Liver (tissue), 9 donors: ENCODE results near the gene TMEM39B. TPM values are rescaled to one million over a fixed set of nuclear protein-coding genes. Genes with fewer than 3 reads are reported as not detected.

Experiments used
- DNase-seq: peaks from one replicate; pipeline ENCODE4 v3.0.0-alpha.2; 2017; ENCODE audit warnings: low spot score
- H3K27ac ChIP-seq, 2 donors: one replicate each; pipeline ENCODE4 v1.7.0; 2013; ENCODE audit warnings: inconsistent platforms in 2 of 2, low read length in 2 of 2, control low read depth in 1 of 2, low read depth in 1 of 2, mild to moderate bottlenecking in 1 of 2
- H3K27me3 ChIP-seq, 4 donors: one replicate each; pipeline versions ENCODE4 v1.6.1 to v1.7.0; 2013; ENCODE audit warnings: low read length in 3 of 4, inconsistent platforms in 1 of 4, mild to moderate bottlenecking in 1 of 4, moderate library complexity in 1 of 4; ENCODE audit not compliant: control insufficient read depth in 4 of 4, insufficient read depth in 4 of 4
- H3K36me3 ChIP-seq, 4 donors: one replicate each; pipeline versions ENCODE4 v1.6.1 to v1.7.0; 2013; ENCODE audit warnings: low read length in 3 of 4, mild to moderate bottlenecking in 3 of 4, low read depth in 1 of 4, moderate library complexity in 1 of 4; ENCODE audit not compliant: control insufficient read depth in 4 of 4, insufficient read depth in 3 of 4
- H3K4me1 ChIP-seq, 4 donors: one replicate each; pipeline versions ENCODE4 v1.6.1 to v1.7.0; 2013; ENCODE audit warnings: low read length in 3 of 4, mild to moderate bottlenecking in 3 of 4, moderate library complexity in 1 of 4; ENCODE audit not compliant: control insufficient read depth in 4 of 4, insufficient read depth in 4 of 4
- H3K4me3 ChIP-seq, 3 donors: one replicate each; pipeline versions ENCODE4 v1.6.1 to v1.7.0; 2013; ENCODE audit warnings: low read length in 3 of 3, control low read depth in 1 of 3, low read depth in 1 of 3, mild to moderate bottlenecking in 1 of 3
- H3K9ac ChIP-seq, 2 donors: one replicate each; pipeline ENCODE4 v1.7.0; 2013; ENCODE audit warnings: low read length in 2 of 2, mild to moderate bottlenecking in 2 of 2, moderate library complexity in 2 of 2, control low read depth in 1 of 2, low read depth in 1 of 2
- H3K9me3 ChIP-seq, 4 donors: one replicate each; pipeline versions ENCODE4 v1.6.1 to v1.7.0; 2013; ENCODE audit warnings: low read length in 3 of 4; ENCODE audit not compliant: control insufficient read depth in 4 of 4
- EGR1 ChIP-seq, 2 donors: IDR thresholded peaks; 2 replicates each; pipeline ENCODE4 v1.6.1; 2016 to 2018; ENCODE audit warnings: antibody characterized with exemption in 2 of 2, low read depth in 2 of 2
- FOXA1 ChIP-seq: IDR thresholded peaks from 2 replicates; pipeline ENCODE4 v1.6.1; 2016; ENCODE audit warnings: antibody characterized with exemption
- FOXA2 ChIP-seq: IDR thresholded peaks from 2 replicates; pipeline ENCODE4 v1.6.1; 2016; ENCODE audit warnings: antibody characterized with exemption
- GABPA ChIP-seq, 2 donors: IDR thresholded peaks in 1 of 2; conservative IDR thresholded peaks in 1 of 2; 2 replicates each; pipeline ENCODE4 v1.6.1; 2016; ENCODE audit warnings: antibody characterized with exemption in 2 of 2, mild to moderate bottlenecking in 1 of 2, moderate library complexity in 1 of 2
- HNF4A ChIP-seq, 2 donors: conservative IDR thresholded peaks; 2 replicates each; pipeline ENCODE4 v1.6.1; 2016; ENCODE audit warnings: antibody characterized with exemption in 2 of 2, mild to moderate bottlenecking in 2 of 2
- HNF4G ChIP-seq: IDR thresholded peaks from 2 replicates; pipeline ENCODE4 v1.6.1; 2016; ENCODE audit warnings: antibody characterized with exemption
- JUND ChIP-seq, 2 donors: IDR thresholded peaks; 2 replicates each; pipeline ENCODE4 v1.6.1; 2016; ENCODE audit warnings: antibody characterized with exemption in 2 of 2
- NR2F2 ChIP-seq: IDR thresholded peaks from 2 replicates; pipeline ENCODE4 v1.6.1; 2016; ENCODE audit warnings: antibody characterized with exemption
- RAD21 ChIP-seq, 2 donors: IDR thresholded peaks; 2 replicates each; pipeline ENCODE4 v1.6.1; 2016; ENCODE audit warnings: antibody characterized with exemption in 2 of 2, mild to moderate bottlenecking in 2 of 2
- RXRA ChIP-seq, 2 donors: IDR thresholded peaks; 2 replicates each; pipeline ENCODE4 v1.6.1; 2017 to 2018; ENCODE audit warnings: antibody characterized with exemption in 2 of 2, mild to moderate bottlenecking in 1 of 2
- SP1 ChIP-seq: IDR thresholded peaks from 2 replicates; pipeline ENCODE4 v1.6.1; 2018; ENCODE audit warnings: antibody characterized with exemption, mild to moderate bottlenecking
- TAF1 ChIP-seq: conservative IDR thresholded peaks from 2 replicates; pipeline ENCODE4 v1.6.1; 2016; ENCODE audit warnings: antibody characterized with exemption, mild to moderate bottlenecking
- YY1 ChIP-seq: IDR thresholded peaks from 2 replicates; pipeline ENCODE4 v1.6.1; 2016; ENCODE audit warnings: antibody characterized with exemption, mild to moderate bottlenecking
- WGBS: extraction: QIAGEN DNeasy Blood & Tissue Kit; methylation state at CpG from one replicate; pipeline ENCODE4 v1.1.7; 2013; 5-methylcytosine and 5-hydroxymethylcytosine counted together
- polyA plus RNA-seq, 2 donors: library from polyadenylated mRNA; stranded (reverse) in 1 of 2; unstranded in 1 of 2; fragments of 200-250 nt in 1 of 2; fragments of >200 nt in 1 of 2; fragmentation: Nextera tagmentation in 1 of 2; extraction: Ambion mirVana in 1 of 2; gene quantifications; one replicate each; pipeline versions ENCODE4 v1.2.1 to v1.2.3, GENCODE V29; 2013 to 2015
- total RNA-seq, 2 donors: library from RNA; depleted of rRNA; stranded (reverse); fragments of >200 nt; gene quantifications; one replicate each; pipeline ENCODE4 v1.2.3, GENCODE V29; 2014
- TF ChIP-seq, protein P1 (sequence below): IDR thresholded peaks from 2 replicates; pipeline ENCODE4 v1.6.1; 2016; ENCODE audit warnings: antibody characterized with exemption
- TF ChIP-seq, protein P2 (sequence below): IDR thresholded peaks from 2 replicates; pipeline ENCODE4 v1.6.1; 2016; ENCODE audit warnings: antibody characterized with exemption
- TF ChIP-seq, protein P3 (sequence below): fragments of 150-350 bp; IDR thresholded peaks from 2 replicates; pipeline ENCODE4 v1.5.1; 2017; ENCODE audit warnings: improper control_type of control experiment, low read depth, low read length; ENCODE audit not compliant: missing input control
- TF ChIP-seq, protein P4 (sequence below): IDR thresholded peaks from 2 replicates; pipeline ENCODE4 v1.6.1; 2016; ENCODE audit warnings: antibody characterized with exemption, mild to moderate bottlenecking
- TF ChIP-seq, protein P5 (sequence below): IDR thresholded peaks from 2 replicates; pipeline ENCODE4 v1.6.1; 2016; ENCODE audit warnings: antibody characterized with exemption
- donor health status: healthy.
- donor health status: healthy.
- donor health status: healthy.
- donor health status: healthy.
- donor health status: healthy.

Gene TMEM39B
- total and polyA plus RNA-seq, 4 donors = 3.0 to 8.1 (median 5.9) TPM

DNA sequence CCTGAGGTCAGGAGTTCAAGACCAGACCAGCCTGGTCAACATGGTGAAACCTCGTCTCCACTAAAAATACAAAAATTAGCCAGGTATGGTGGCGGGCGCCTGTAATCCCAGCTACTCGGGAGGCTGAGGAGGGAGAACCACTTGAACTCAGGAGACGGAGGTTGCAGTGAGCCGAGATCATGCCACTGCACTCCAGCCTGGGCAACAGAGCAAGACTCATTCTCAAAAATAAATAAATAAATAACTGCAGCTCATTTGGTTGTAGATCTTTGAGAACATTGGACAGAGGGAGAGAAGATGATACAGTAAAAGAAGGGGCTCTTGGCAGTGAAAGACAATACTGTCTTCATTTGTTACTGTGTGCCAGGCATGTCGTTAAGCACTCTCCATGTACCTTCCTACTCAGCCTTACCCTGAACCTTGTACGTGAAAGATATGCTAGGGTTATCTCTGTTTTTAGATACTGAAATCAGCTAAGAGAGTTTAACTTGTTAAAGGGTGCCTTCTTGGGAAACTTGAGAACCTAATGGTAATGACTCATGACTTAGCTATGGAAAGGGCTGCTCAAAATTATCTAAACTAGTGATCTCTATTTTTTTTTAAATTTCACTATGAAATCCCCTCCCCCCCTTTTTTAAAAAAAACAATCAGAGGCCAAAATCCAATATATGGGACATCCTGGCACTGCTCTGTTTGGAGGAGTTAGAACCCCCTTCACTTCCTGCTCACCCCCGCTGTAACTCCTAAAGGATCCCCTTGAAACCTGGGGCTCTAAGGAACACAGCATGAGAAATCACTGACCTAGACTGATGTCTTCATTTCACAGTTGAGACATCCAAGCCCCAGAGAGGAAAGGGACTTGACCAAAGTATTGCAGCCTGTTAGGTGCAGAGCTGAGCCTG is 28.3 kb downstream of the TMEM39B start:
- WGBS = 94% methylated on average over 9 of the region's 9 CpGs
- Histone ChIP-seq H3K27me3 (no peaks in the 10 kb centered on the region), H3K27ac (no peak overlapping the region), H3K4me1 (peaks cover 0 to 10% (median 9%) of the 10 kb centered on the region in 4 donors), H3K9me3 (no peaks in the 10 kb centered on the region), H3K36me3 (peaks cover 0 to 14% (median 3%) of the 10 kb centered on the region in 4 donors), H3K4me3 (no peak overlapping the region), H3K9ac (no peak overlapping the region)
- TF ChIP-seq, protein P1, sequence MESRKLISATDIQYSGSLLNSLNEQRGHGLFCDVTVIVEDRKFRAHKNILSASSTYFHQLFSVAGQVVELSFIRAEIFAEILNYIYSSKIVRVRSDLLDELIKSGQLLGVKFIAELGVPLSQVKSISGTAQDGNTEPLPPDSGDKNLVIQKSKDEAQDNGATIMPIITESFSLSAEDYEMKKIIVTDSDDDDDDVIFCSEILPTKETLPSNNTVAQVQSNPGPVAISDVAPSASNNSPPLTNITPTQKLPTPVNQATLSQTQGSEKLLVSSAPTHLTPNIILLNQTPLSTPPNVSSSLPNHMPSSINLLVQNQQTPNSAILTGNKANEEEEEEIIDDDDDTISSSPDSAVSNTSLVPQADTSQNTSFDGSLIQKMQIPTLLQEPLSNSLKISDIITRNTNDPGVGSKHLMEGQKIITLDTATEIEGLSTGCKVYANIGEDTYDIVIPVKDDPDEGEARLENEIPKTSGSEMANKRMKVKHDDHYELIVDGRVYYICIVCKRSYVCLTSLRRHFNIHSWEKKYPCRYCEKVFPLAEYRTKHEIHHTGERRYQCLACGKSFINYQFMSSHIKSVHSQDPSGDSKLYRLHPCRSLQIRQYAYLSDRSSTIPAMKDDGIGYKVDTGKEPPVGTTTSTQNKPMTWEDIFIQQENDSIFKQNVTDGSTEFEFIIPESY = no peak
- TF ChIP-seq FOXA2 (no peak), NR2F2 (no peak), FOXA1 (no peak), YY1 (no peak), GABPA (IDR thresholded peaks at IDR 0.05 in 1 of 2, conservative IDR thresholded peaks at IDR 0.05 in 1 of 2) (no peak), HNF4G (no peak), JUND (IDR thresholded peaks at IDR 0.05) (no peak), HNF4A (conservative IDR thresholded peaks at IDR 0.05) (no peak), SP1 (no peak), EGR1 (IDR thresholded peaks at IDR 0.05; ENCODE audit: low read depth in 2 of 2) (no peak), TAF1 (no peak), RAD21 (IDR thresholded peaks at IDR 0.05) (no peak), RXRA (IDR thresholded peaks at IDR 0.05) (no peak)
- TF ChIP-seq, protein P2, sequence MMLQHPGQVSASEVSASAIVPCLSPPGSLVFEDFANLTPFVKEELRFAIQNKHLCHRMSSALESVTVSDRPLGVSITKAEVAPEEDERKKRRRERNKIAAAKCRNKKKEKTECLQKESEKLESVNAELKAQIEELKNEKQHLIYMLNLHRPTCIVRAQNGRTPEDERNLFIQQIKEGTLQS = no peak
- TF ChIP-seq, protein P3, sequence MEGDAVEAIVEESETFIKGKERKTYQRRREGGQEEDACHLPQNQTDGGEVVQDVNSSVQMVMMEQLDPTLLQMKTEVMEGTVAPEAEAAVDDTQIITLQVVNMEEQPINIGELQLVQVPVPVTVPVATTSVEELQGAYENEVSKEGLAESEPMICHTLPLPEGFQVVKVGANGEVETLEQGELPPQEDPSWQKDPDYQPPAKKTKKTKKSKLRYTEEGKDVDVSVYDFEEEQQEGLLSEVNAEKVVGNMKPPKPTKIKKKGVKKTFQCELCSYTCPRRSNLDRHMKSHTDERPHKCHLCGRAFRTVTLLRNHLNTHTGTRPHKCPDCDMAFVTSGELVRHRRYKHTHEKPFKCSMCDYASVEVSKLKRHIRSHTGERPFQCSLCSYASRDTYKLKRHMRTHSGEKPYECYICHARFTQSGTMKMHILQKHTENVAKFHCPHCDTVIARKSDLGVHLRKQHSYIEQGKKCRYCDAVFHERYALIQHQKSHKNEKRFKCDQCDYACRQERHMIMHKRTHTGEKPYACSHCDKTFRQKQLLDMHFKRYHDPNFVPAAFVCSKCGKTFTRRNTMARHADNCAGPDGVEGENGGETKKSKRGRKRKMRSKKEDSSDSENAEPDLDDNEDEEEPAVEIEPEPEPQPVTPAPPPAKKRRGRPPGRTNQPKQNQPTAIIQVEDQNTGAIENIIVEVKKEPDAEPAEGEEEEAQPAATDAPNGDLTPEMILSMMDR = no peak
- TF ChIP-seq, protein P4, sequence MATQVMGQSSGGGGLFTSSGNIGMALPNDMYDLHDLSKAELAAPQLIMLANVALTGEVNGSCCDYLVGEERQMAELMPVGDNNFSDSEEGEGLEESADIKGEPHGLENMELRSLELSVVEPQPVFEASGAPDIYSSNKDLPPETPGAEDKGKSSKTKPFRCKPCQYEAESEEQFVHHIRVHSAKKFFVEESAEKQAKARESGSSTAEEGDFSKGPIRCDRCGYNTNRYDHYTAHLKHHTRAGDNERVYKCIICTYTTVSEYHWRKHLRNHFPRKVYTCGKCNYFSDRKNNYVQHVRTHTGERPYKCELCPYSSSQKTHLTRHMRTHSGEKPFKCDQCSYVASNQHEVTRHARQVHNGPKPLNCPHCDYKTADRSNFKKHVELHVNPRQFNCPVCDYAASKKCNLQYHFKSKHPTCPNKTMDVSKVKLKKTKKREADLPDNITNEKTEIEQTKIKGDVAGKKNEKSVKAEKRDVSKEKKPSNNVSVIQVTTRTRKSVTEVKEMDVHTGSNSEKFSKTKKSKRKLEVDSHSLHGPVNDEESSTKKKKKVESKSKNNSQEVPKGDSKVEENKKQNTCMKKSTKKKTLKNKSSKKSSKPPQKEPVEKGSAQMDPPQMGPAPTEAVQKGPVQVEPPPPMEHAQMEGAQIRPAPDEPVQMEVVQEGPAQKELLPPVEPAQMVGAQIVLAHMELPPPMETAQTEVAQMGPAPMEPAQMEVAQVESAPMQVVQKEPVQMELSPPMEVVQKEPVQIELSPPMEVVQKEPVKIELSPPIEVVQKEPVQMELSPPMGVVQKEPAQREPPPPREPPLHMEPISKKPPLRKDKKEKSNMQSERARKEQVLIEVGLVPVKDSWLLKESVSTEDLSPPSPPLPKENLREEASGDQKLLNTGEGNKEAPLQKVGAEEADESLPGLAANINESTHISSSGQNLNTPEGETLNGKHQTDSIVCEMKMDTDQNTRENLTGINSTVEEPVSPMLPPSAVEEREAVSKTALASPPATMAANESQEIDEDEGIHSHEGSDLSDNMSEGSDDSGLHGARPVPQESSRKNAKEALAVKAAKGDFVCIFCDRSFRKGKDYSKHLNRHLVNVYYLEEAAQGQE = no peak
- TF ChIP-seq, protein P5, sequence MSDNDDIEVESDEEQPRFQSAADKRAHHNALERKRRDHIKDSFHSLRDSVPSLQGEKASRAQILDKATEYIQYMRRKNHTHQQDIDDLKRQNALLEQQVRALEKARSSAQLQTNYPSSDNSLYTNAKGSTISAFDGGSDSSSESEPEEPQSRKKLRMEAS = no peak
- no peak for DNase-seq
